Stimulated activated CD4-positive, alpha-beta T cell treated with anti-CD3 and anti-CD28 coated beads, Interleukin-12 subunit alpha, Interleukin-12 subunit beta, amount 100 ng/mL, for 4 hours (primary cell): ENCODE data around the gene DCAF7.

Experiments
- DNase-seq: peaks from one replicate; pipeline ENCODE4 v3.0.0-alpha.2; 2020

Gene DCAF7

GRCh38 chr17:63525190-63525946 lies 24.9 kb upstream of the DCAF7 start:
- no peak for DNase-seq

- no peak for DNase-seq
Measured at GRCh38 chr17:63526861-63527260, 23.4 kb upstream of the DCAF7 start.

DNA sequence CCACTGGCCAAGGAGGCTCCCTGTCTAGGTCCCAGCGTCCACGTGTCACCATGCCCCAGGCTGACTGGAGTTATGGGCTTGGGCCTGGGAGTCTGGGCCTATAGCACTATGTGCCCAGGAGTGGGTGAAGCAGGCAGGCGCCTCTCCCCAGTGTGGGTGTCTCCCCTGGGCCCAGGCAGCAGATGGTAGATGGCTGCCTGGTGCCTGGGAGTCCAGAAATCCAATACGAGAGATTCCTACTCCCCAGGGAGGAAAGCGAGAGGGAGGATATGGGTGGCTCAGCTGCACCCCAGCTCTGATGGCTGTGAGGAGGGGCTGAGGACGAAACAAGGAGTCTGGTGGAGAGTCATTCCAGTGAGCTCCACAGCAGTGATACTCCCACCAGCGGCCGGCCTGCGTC lies 22.1 kb upstream of the DCAF7 start:
- DNase-seq = no peak

- no peak for DNase-seq
Measured at GRCh38 chr17:63529711-63530556, 20.3 kb upstream of the DCAF7 start.

- DNase-seq = no peak
Measured at GRCh38 chr17:63530557-63531021, 19.7 kb upstream of the DCAF7 start.

DNA sequence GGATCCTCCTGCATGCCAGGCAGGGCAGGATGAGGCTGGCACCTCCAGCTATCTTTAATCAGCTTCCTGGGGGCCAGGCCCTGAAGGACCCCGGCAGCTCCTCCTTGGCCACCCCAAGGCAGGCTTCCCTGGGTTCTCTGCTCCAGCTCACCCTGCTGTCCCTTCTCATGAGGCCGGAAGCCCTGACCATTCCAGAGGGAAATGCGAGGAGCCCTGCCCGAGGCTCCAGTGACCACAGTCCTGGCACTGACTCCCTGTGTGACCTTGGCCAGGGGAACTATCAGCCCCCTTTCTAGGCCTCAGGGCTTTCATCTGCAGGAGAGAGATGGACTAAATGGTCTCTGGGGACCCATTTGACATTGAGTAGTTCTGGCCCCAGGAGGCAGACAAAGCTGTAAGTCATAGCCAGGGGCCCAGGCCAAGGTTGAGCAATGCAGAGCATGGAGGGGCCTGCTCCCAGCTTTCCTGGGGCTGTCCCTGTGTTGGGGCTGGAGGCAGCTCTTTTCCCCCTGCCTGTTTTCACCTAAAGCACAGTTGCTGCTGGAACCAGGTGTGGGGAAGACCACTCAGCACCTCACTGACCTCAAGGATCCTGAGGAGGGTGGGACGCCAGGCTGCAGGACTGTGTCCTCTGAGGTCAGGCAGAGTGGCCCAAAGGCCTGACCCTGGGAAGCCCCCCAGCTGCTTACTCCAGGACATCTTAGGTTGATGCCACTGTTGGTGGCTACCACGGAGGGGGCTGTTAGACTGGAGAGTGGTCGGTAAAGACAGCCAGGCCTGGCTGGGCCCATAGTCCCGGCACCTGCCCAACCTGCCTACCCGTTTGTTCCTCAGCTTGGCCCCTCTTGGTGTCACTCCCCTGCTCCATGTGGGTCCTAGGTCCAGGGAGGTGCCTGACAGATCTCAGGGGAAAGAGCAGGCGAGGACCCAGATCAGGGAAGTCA lies 19.0 kb upstream of the DCAF7 start:
- DNase-seq = no peak

- no peak for DNase-seq
Measured at GRCh38 chr17:63533433-63534077, 16.7 kb upstream of the DCAF7 start.

DNA sequence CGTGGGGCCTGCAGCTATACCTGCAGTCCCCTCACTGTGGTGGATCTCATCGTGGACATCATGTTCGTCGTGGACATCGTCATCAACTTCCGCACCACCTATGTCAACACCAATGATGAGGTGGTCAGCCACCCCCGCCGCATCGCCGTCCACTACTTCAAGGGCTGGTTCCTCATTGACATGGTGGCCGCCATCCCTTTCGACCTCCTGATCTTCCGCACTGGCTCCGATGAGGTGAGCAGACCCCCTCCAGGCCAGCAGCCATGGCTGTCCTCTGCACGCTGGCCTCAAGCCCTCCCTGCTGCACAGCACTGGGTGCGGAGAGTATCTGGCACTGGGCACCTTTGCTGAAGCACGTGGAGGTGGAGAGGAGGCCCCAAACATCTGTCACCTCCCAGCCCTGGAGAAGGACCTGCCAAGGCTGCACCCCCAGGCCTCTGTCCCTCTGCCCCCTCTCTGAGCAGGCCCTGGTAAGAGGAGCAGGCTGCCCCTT lies 16.2 kb upstream of the DCAF7 start:
- no peak for DNase-seq

- DNase-seq = no peak
Measured at GRCh38 chr17:63534816-63535455, 15.3 kb upstream of the DCAF7 start.

- DNase-seq = no peak
Measured at GRCh38 chr17:63535640-63536039, 14.6 kb upstream of the DCAF7 start.

GRCh38 chr17:63537001-63537400 lies 13.3 kb upstream of the DCAF7 start:
- no peak for DNase-seq

- DNase-seq = no peak
Measured at GRCh38 chr17:63537991-63538692, 12.1 kb upstream of the DCAF7 start.

- no peak for DNase-seq
Measured at GRCh38 chr17:63538693-63539595, 11.3 kb upstream of the DCAF7 start.

GRCh38 chr17:63540590-63540989 lies 9.7 kb upstream of the DCAF7 start:
- DNase-seq = no peak

GRCh38 chr17:63542218-63542545 lies 8.1 kb upstream of the DCAF7 start:
- no peak for DNase-seq

DNA sequence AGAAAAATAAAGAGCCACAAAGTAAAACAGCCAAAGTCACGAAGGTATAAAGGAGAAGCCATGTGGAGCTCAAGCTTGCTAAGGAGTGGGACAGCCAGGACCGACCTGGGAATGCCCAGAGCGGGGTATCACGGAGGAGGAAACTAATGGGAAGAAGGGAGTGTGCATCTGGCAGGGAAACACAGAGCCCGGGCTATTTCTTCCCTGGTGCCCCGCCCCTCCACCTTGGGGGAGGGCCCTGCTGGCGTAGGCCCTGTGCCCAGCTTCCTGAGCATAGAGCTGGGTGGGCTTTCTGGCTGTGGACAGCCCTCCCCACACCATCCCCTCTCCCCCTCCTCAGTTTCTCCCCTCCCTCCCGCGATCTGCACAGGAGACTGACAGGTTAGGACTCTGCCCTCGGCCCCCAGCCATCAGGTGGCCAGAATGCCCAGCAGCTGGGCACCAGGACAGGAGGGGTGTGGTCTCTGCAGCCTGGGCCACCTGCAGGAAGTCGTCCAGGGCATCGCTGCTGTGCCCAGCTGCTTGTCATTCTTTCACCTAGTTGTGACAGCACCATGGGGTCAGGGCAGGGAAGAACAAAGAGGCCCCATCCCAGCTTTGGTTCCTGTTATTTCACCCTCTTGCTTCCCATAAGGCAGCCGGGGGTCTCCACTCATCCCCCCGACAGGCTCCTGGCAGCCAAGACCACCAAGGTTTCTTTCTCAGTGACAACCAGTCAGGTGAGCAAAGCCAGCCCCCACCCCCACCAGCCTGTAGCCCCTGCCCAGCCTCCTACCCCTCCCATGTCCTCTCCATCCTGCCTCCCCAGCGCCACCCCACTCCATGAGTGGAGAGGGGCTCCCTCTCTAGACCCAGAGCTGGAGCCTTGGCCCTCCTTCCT lies 7.1 kb upstream of the DCAF7 start:
- no peak for DNase-seq

DNA sequence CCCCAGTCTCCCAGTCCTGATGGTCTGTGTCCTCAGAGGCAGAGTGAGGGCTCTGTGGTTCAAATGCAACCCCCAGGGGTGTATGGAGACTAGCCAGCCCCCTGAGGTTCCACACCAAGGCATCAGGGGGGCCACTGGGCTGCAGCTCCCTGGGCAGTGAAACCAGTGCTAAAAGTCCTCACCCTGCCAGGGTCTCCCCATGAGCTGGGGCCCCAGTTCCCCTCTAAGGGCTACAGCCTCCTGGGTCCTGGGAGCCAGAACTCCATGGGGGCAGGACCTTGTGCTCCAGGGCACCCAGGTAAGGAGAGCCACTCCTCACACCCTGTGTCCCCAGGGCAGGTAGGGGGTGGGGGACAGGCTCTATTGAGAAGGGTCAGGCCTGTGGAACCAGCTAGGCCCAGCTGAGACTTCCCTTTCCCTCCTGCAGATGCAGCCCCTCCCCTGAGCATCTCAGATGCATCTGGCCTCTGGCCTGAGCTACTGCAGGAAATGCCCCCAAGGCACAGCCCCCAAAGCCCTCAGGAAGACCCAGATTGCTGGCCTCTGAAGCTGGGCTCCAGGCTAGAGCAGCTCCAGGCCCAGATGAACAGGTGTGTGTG lies 6.4 kb upstream of the DCAF7 start:
- DNase-seq = no peak

- DNase-seq = no peak
Measured at GRCh38 chr17:63544467-63545301, 5.6 kb upstream of the DCAF7 start.
